ENCODE data around the gene NDFIP2. TPM values are rescaled to one million over a fixed set of nuclear protein-coding genes. Genes with fewer than 3 reads are reported as not detected.

The NDFIP2 gene
- total RNA-seq, 1 donor from 2014 or later = 22.7 TPM

- peaks cover 4% of the 10 kb centered on the region for H3K36me3 Mint-ChIP-seq (ENCODE audit: low read depth)
- no peaks in the 10 kb centered on the region for H3K4me1 Mint-ChIP-seq
- DNase-seq (ENCODE audit: low read depth, low spot score) = no peak
- H3K9me3 Mint-ChIP-seq = peaks cover 20% of the 10 kb centered on the region
- no peak overlapping the region for H3K27ac Mint-ChIP-seq (ENCODE audit: unreplicated experiment)
- H3K4me3 Mint-ChIP-seq = no peak overlapping the region
- TF ChIP-seq CTCF (conservative IDR thresholded peaks at IDR 0.05) = no peak
- H3K27me3 Mint-ChIP-seq (ENCODE audit: low read depth) = no peaks in the 10 kb centered on the region
Observed at GRCh38 chr13:79604752-79605151, 123.8 kb downstream of the NDFIP2 start.

Other genes with a start within 250 kb of the NDFIP2 start
- 78.1 and 81.2 TPM in 2 replicates for gene RBM26, start 74.9 kb upstream of the NDFIP2 start, total RNA-seq

Measured in neural crest cell (in vitro differentiated cells).